ENCODE measurements around the gene C19orf12. TPM values are rescaled to one million over a fixed set of nuclear protein-coding genes. Genes with fewer than 3 reads are reported as not detected.

The C19orf12 gene
- total RNA-seq, 5 donors from 2014 or later (not counting 1 experiment from before 2014, with no cell fraction given) = 25.1 to 38.7 (median 34.2) TPM

DNA sequence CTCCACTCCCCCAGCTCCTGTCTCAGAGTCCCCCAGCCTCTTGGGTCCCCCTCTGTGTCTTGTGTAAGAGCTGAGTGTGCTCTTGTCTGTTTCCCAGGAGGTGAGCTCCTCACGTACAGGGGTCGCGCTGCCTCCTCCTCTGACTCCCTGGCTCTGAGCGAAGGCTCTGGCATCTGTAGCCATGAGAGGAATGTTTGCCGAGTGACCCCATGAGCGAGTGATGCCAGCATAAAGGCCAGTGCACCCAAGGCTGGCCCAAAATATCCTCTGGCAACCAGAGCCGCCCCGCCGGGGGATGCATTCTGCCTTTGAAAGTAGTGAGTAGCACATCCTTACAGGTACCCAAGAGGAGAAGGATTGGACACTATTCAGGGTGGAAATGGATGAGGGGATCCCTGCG lies 26.2 kb upstream of the C19orf12 start:
- Mint-ChIP-seq H3K36me3 (no peaks in the 10 kb centered on the region), H3K27me3 (peaks cover 0 to 6% of the 10 kb centered on the region in 2 donors), H3K4me1 (no peaks in the 10 kb centered on the region), H3K9me3 (no peaks in the 10 kb centered on the region), H3K27ac (no peak overlapping the region), H3K4me3 (no peak overlapping the region)
- ChIA-PET POLR2A (no interaction called here), CTCF (interaction anchor here in 1 of 2 donors (1.4 kb wide), 1 partner anchor 11 kb away, joined by 4 read pairs; no protein-coding TSS in a partner anchor)
- 89% methylated on average over 8 of the region's 10 CpGs for WGBS (ENCODE audit: insufficient coverage)
- Histone ChIP-seq H3K4me1 (ENCODE audit: control insufficient read depth in 1 of 2, extremely low read depth in 1 of 2, insufficient read depth in 2 of 2, low read length in 2 of 2) (no peaks in the 10 kb centered on the region), H3K27me3 (replicated peaks in 1 of 2; ENCODE audit: control insufficient read depth in 2 of 2, extremely low read depth in 1 of 2, insufficient read depth in 2 of 2, low read length in 1 of 2) (peaks cover 0 to 35% of the 10 kb centered on the region in 2 experiments), H3K27ac (ENCODE audit: low read length) (no peak overlapping the region), H3K9me3 (no peaks in the 10 kb centered on the region), H3K4me3 (ENCODE audit: control insufficient read depth in 1 of 2, extremely low read depth in 1 of 2, low read length in 1 of 2) (no peak overlapping the region), H3K36me3 (ENCODE audit: control insufficient read depth in 2 of 2, extremely low read depth in 1 of 2, insufficient read depth in 1 of 2, low read length in 1 of 2) (no peaks in the 10 kb centered on the region)
- DNase-seq (no peak), ATAC-seq (replicated peaks in 1 of 4) (no peak)

GRCh38 chr19:29737461-29738000 lies 22.5 kb upstream of the C19orf12 start:
- DNase-seq (no peak), ATAC-seq (replicated peaks in 1 of 4) (no peak)
- Histone ChIP-seq H3K4me3 (ENCODE audit: control insufficient read depth in 1 of 2, extremely low read depth in 1 of 2, low read length in 1 of 2) (no peak overlapping the region), H3K36me3 (ENCODE audit: control insufficient read depth in 2 of 2, extremely low read depth in 1 of 2, insufficient read depth in 1 of 2, low read length in 1 of 2) (no peaks in the 10 kb centered on the region), H3K9me3 (no peaks in the 10 kb centered on the region), H3K27ac (ENCODE audit: low read length) (no peak overlapping the region), H3K4me1 (ENCODE audit: control insufficient read depth in 1 of 2, extremely low read depth in 1 of 2, insufficient read depth in 2 of 2, low read length in 2 of 2) (no peaks in the 10 kb centered on the region), H3K27me3 (replicated peaks in 1 of 2; ENCODE audit: control insufficient read depth in 2 of 2, extremely low read depth in 1 of 2, insufficient read depth in 2 of 2, low read length in 1 of 2) (peaks cover 0 to 37% of the 10 kb centered on the region in 2 experiments)
- Mint-ChIP-seq H3K36me3 (no peaks in the 10 kb centered on the region), H3K4me1 (no peaks in the 10 kb centered on the region), H3K27me3 (peaks cover 0 to 11% of the 10 kb centered on the region in 2 donors), H3K27ac (no peak overlapping the region), H3K4me3 (no peak overlapping the region), H3K9me3 (no peaks in the 10 kb centered on the region)
- CTCF ChIA-PET = interaction anchor here in 1 of 2 donors (0.5 kb wide), 1 partner anchor 11 kb away, joined by 3 read pairs; no protein-coding TSS in a partner anchor
- POLR2A ChIA-PET = no interaction called here
- 90% methylated on average over 11 of the region's 11 CpGs for WGBS (ENCODE audit: insufficient coverage)

DNA sequence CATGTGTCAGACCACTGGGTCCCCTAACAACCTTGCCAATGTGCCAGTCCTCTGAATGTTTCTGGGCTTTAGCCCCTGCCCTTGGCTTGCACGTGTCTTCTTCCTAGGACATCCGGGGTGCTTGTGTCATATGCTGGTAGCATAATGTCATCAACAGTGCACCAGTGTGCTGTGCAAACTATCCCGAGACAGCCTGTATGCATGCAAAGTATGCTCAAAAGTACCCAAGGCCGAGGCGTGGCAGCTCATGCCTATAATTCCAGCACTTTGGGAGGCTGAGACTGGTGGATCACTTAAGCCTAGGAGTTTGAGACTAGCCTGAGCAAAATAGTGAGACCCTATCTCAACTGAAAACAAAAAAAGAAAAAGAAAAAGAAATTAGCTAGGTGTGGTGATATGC lies 20.8 kb upstream of the C19orf12 start:
- H3K27me3 ChIP-seq (replicated peaks in 1 of 2; ENCODE audit: control insufficient read depth in 2 of 2, extremely low read depth in 1 of 2, insufficient read depth in 2 of 2, low read length in 1 of 2) = peaks cover 0 to 42% of the 10 kb centered on the region in 2 experiments
- DNase-seq = no peak
- no peaks in the 10 kb centered on the region for H3K9me3 Mint-ChIP-seq
- no peaks in the 10 kb centered on the region for H3K36me3 ChIP-seq (ENCODE audit: control insufficient read depth in 2 of 2, extremely low read depth in 1 of 2, insufficient read depth in 1 of 2, low read length in 1 of 2)
- no peaks in the 10 kb centered on the region for H3K4me1 Mint-ChIP-seq
- H3K36me3 Mint-ChIP-seq = no peaks in the 10 kb centered on the region
- no peak for ATAC-seq (replicated peaks in 1 of 4)
- H3K4me3 ChIP-seq (ENCODE audit: control insufficient read depth in 1 of 2, extremely low read depth in 1 of 2, low read length in 1 of 2) = no peak overlapping the region
- ChIA-PET POLR2A (no interaction called here), CTCF (interaction anchor here in 1 of 2 donors (0.8 kb wide), 2 partner anchors 285 to 897 kb away, joined by 3 read pairs; no protein-coding TSS in a partner anchor)
- peaks cover 0 to 16% of the 10 kb centered on the region in 2 donors for H3K27me3 Mint-ChIP-seq
- no peak overlapping the region for H3K27ac ChIP-seq (ENCODE audit: low read length)
- H3K4me1 ChIP-seq (ENCODE audit: control insufficient read depth in 1 of 2, extremely low read depth in 1 of 2, insufficient read depth in 2 of 2, low read length in 2 of 2) = no peaks in the 10 kb centered on the region
- 76% methylated on average over 5 of the region's 5 CpGs for WGBS (ENCODE audit: insufficient coverage)
- no peak overlapping the region for H3K27ac Mint-ChIP-seq
- H3K4me3 Mint-ChIP-seq = no peak overlapping the region
- no peaks in the 10 kb centered on the region for H3K9me3 ChIP-seq

DNA sequence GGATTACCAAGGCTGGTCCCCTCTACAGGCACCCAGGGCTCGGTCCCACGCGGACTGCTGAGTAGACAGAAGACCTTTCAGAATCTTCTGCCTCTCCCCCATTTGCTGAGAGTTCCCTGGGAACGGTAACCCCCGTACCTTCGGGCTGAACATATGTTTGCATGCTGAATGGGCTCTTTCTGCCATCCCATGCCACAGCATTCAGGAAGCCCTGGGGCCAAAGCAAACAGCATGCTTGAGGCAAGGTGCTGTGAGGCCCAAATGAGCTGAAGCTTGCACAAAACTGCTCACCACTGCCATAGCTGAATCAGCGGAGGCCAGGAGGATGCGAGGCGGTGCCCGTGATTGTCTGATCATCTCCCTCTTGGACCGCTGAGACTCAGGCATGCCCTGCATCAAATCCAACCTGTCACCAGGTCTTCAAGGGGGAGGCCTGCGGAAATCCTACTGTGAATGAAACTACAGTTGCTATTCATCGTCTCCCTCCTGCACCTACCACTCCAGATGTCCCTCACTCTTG lies 16.3 kb upstream of the C19orf12 start:
- no peak overlapping the region for H3K27ac ChIP-seq (ENCODE audit: low read length)
- no peak overlapping the region for H3K4me3 Mint-ChIP-seq
- H3K9me3 ChIP-seq = no peaks in the 10 kb centered on the region
- CTCF ChIA-PET = interaction anchor here (1.1 to 2.3 kb wide), 3 partner anchors 15 to 142 kb away, joined by 3 to 20 read pairs (median 9); no protein-coding TSS in a partner anchor
- H3K36me3 ChIP-seq (ENCODE audit: control insufficient read depth in 2 of 2, extremely low read depth in 1 of 2, insufficient read depth in 1 of 2, low read length in 1 of 2) = no peaks in the 10 kb centered on the region
- 82% methylated on average over 12 of the region's 13 CpGs for WGBS (ENCODE audit: insufficient coverage)
- H3K4me1 ChIP-seq (ENCODE audit: control insufficient read depth in 1 of 2, extremely low read depth in 1 of 2, insufficient read depth in 2 of 2, low read length in 2 of 2) = peaks cover 0 to 4% of the 10 kb centered on the region in 2 experiments
- H3K4me1 Mint-ChIP-seq = no peaks in the 10 kb centered on the region
- H3K36me3 Mint-ChIP-seq = no peaks in the 10 kb centered on the region
- no peak overlapping the region for H3K27ac Mint-ChIP-seq
- H3K27me3 ChIP-seq (replicated peaks in 1 of 2; ENCODE audit: control insufficient read depth in 2 of 2, extremely low read depth in 1 of 2, insufficient read depth in 2 of 2, low read length in 1 of 2) = peaks cover 0 to 33% of the 10 kb centered on the region in 2 experiments
- POLR2A ChIA-PET = no interaction called here
- no peaks in the 10 kb centered on the region for H3K9me3 Mint-ChIP-seq
- DNase-seq = no peak
- H3K4me3 ChIP-seq (ENCODE audit: control insufficient read depth in 1 of 2, extremely low read depth in 1 of 2, low read length in 1 of 2) = no peak overlapping the region
- no peak for ATAC-seq (replicated peaks in 1 of 4)
- H3K27me3 Mint-ChIP-seq = peaks cover 6 to 21% of the 10 kb centered on the region in 2 donors

DNA sequence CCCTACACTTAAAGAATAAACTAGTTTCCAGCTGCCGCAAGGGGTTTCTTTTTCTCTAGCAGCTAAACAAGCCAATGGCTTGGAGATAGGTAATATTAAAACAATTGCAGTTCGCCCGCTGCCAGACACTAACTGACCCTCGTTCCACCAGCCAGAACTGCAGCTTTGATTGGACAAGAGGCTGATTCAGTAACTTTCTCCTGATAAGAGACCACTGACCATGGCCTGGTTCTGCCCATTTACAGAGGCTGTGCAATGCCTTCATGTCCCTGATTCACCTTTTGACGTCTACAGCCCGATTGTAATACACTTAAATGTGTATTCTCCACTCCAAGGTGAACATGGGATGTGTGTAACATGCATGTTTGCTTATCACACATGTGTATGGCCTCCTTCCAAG lies 12.8 kb upstream of the C19orf12 start:
- peaks cover 10 to 19% of the 10 kb centered on the region in 2 experiments for H3K4me1 ChIP-seq (ENCODE audit: control insufficient read depth in 1 of 2, extremely low read depth in 1 of 2, insufficient read depth in 2 of 2, low read length in 2 of 2)
- Mint-ChIP-seq H3K9me3 (no peaks in the 10 kb centered on the region), H3K4me3 (no peak overlapping the region), H3K36me3 (no peaks in the 10 kb centered on the region), H3K27ac (no peak overlapping the region), H3K27me3 (peaks cover 6 to 35% of the 10 kb centered on the region in 2 donors), H3K4me1 (peaks cover 7 to 11% (median 10%) of the 10 kb centered on the region in 3 donors)
- no peaks in the 10 kb centered on the region for H3K36me3 ChIP-seq (ENCODE audit: control insufficient read depth in 2 of 2, extremely low read depth in 1 of 2, insufficient read depth in 1 of 2, low read length in 1 of 2)
- POLR2A ChIA-PET = interaction anchor here in 1 of 2 donors (0.5 kb wide), 1 partner anchor 1897 kb away, joined by 3 read pairs; no protein-coding TSS in a partner anchor
- H3K27ac ChIP-seq (ENCODE audit: low read length) = no peak overlapping the region
- peaks cover 0 to 59% of the 10 kb centered on the region in 2 experiments for H3K27me3 ChIP-seq (replicated peaks in 1 of 2; ENCODE audit: control insufficient read depth in 2 of 2, extremely low read depth in 1 of 2, insufficient read depth in 2 of 2, low read length in 1 of 2)
- CTCF ChIA-PET = interaction anchor here (0.6 to 1.0 kb wide), 3 partner anchors 11 to 131 kb away, joined by 4 to 6 read pairs (median 4); no protein-coding TSS in a partner anchor
- WGBS (ENCODE audit: insufficient coverage) = no CpG with 5 or more reads among the region's 6 CpGs
- H3K9me3 ChIP-seq = no peaks in the 10 kb centered on the region
- DNase-seq = no peak
- no peak overlapping the region for H3K4me3 ChIP-seq (ENCODE audit: control insufficient read depth in 1 of 2, extremely low read depth in 1 of 2, low read length in 1 of 2)
- ATAC-seq (replicated peaks in 1 of 4) = no peak

DNA sequence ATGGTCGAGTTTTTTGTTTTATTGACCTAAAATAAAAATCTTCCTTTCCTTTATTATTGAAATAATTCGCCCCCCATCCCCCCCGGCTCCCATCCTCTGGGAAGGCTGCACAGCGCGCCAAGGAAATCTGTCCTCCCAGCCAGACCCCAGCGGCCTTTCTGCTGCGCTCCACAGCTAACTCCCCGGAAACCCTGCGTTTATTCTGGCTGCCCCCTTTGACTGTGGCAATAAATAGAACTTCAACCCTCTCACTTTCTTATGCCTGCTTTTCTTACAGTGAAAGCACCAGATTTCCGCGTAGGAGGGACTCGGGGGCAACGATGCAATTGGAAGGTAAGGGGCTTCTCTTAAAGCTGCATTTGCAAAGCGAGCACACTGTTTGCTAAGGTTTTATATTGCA lies 9.7 kb upstream of the C19orf12 start:
- Mint-ChIP-seq H3K27me3 (peaks cover 6 to 27% of the 10 kb centered on the region in 2 donors), H3K4me1 (peaks cover 7 to 11% (median 10%) of the 10 kb centered on the region in 3 donors), H3K4me3 (peak overlapping the region in 1 of 3 donors; percentile 76), H3K36me3 (no peaks in the 10 kb centered on the region), H3K9me3 (no peaks in the 10 kb centered on the region), H3K27ac (no peak overlapping the region)
- ATAC-seq (replicated peaks in 1 of 4) (no peak), DNase-seq (no peak)
- Histone ChIP-seq H3K4me3 (ENCODE audit: control insufficient read depth in 1 of 2, extremely low read depth in 1 of 2, low read length in 1 of 2) (peak overlapping the region in 1 of 2 donors; percentile 46), H3K36me3 (ENCODE audit: control insufficient read depth in 2 of 2, extremely low read depth in 1 of 2, insufficient read depth in 1 of 2, low read length in 1 of 2) (no peaks in the 10 kb centered on the region), H3K27me3 (replicated peaks in 1 of 2; ENCODE audit: control insufficient read depth in 2 of 2, extremely low read depth in 1 of 2, insufficient read depth in 2 of 2, low read length in 1 of 2) (peaks cover 0 to 43% of the 10 kb centered on the region in 2 experiments), H3K4me1 (ENCODE audit: control insufficient read depth in 1 of 2, extremely low read depth in 1 of 2, insufficient read depth in 2 of 2, low read length in 2 of 2) (peaks cover 11 to 15% of the 10 kb centered on the region in 2 experiments), H3K9me3 (no peaks in the 10 kb centered on the region), H3K27ac (ENCODE audit: low read length) (no peak overlapping the region)
- ChIA-PET CTCF (interaction anchor here (0.6 to 0.7 kb wide), 3 partner anchors 78 to 257 kb away, joined by 3 to 4 read pairs (median 3); no protein-coding TSS in a partner anchor), POLR2A (interaction anchor here in 1 of 2 donors (0.6 kb wide), 1 partner anchor 178 kb away, joined by 4 read pairs; no protein-coding TSS in a partner anchor)
- 68% methylated on average over 11 of the region's 14 CpGs for WGBS (ENCODE audit: insufficient coverage)
